HepG2 (cell line): ENCODE measurements around the gene CNTNAP1. TPM values are rescaled to one million over a fixed set of nuclear protein-coding genes. Genes with fewer than 3 reads are reported as not detected.

Experiments
- CBX1 ChIP-seq: IDR thresholded peaks from one replicate; pipeline ENCODE4 v1.6.1; 2016; ENCODE audit warnings: antibody characterized with exemption, low read depth
- FOXM1 ChIP-seq: sonication (generic); formaldehyde crosslinking; IDR thresholded peaks from 2 replicates; pipeline ENCODE4 v1.5.0; 2020; ENCODE audit warnings: missing genetic modification reagents
- KIAA2018 ChIP-seq: sonication (generic); formaldehyde crosslinking; IDR thresholded peaks from 2 replicates; pipeline ENCODE4 v1.5.0; 2020; ENCODE audit warnings: mild to moderate bottlenecking, missing genetic modification reagents, borderline replicate concordance
- MTF2 ChIP-seq: sonication (generic); formaldehyde crosslinking; IDR thresholded peaks from 2 replicates; pipeline ENCODE4 v1.5.0; 2020; ENCODE audit warnings: missing genetic modification reagents, borderline replicate concordance
- NKX3-1 ChIP-seq: sonication (generic); formaldehyde crosslinking; IDR thresholded peaks from 2 replicates; pipeline ENCODE4 v1.5.0; 2020; ENCODE audit warnings: missing genetic modification reagents
- SPEN ChIP-seq: sonication (generic); formaldehyde crosslinking; IDR thresholded peaks from 2 replicates; pipeline ENCODE4 v1.5.1; 2020; ENCODE audit warnings: low read depth, mild to moderate bottlenecking, missing genetic modification reagents
- ZFAT ChIP-seq: sonication (generic); formaldehyde crosslinking; conservative IDR thresholded peaks from 2 replicates; pipeline ENCODE4 v1.8.1; 2023; ENCODE audit warnings: missing genetic modification reagents, inconsistent platforms
- ZNF446 ChIP-seq: sonication (generic); formaldehyde crosslinking; IDR thresholded peaks from 2 replicates; pipeline ENCODE4 v1.5.0; 2020; ENCODE audit warnings: mild to moderate bottlenecking, missing genetic modification reagents
- ZNF563 ChIP-seq: sonication (generic); formaldehyde crosslinking; IDR thresholded peaks from 2 replicates; pipeline ENCODE4 v1.8.0; 2022; ENCODE audit warnings: mild to moderate bottlenecking, moderate library complexity, missing genetic modification reagents
- ZNF570 ChIP-seq: sonication (generic); formaldehyde crosslinking; IDR thresholded peaks from 2 replicates; pipeline ENCODE4 v1.4.0; 2020; ENCODE audit warnings: mild to moderate bottlenecking, missing genetic modification reagents, borderline replicate concordance
- ZNF660 ChIP-seq: sonication (generic); formaldehyde crosslinking; IDR thresholded peaks from 2 replicates; pipeline ENCODE4 v1.5.1; 2020; ENCODE audit warnings: mild to moderate bottlenecking, low read depth, missing genetic modification reagents, borderline replicate concordance
- polyA plus RNA-seq, 8 experiments: library from polyadenylated mRNA; depleted of rRNA in 3 of 8; stranded (reverse) in 7 of 8; unstranded in 1 of 8; fragments of >200 nt; fragmentation: Illumina TruSeq in 4 of 8; extraction: Trizol in 4 of 8; gene quantifications; 2 replicates each; pipeline versions ENCODE4 v1.2.1 to v1.2.3, GENCODE V29; 2011 to 2016; ENCODE audit warnings: low read depth in 4 of 8, missing spikeins in 1 of 8, mixed read lengths in 1 of 8; ENCODE audit not compliant: insufficient read depth in 1 of 8
- total RNA-seq, 5 experiments: library from RNA; depleted of rRNA; stranded (reverse); fragments of >200 nt; fragmentation: Illumina TruSeq; extraction: Trizol; gene quantifications; 2 replicates each; pipeline ENCODE4 v1.2.3, GENCODE V29; 2016; ENCODE audit warnings: low read depth in 1 of 5
- TF ChIP-seq, protein P1 (sequence below): sonication (generic); formaldehyde crosslinking; IDR thresholded peaks from 2 replicates; pipeline ENCODE4 v1.9.0; 2022; ENCODE audit warnings: low read depth, missing genetic modification reagents
- TF ChIP-seq, protein P2 (sequence below): sonication (generic); formaldehyde crosslinking; IDR thresholded peaks from 2 replicates; pipeline ENCODE4 v1.8.0; 2022; ENCODE audit warnings: mild to moderate bottlenecking, missing genetic modification reagents
- TF ChIP-seq, protein P3 (sequence below): sonication (generic); formaldehyde crosslinking; IDR thresholded peaks from 2 replicates; pipeline ENCODE4 v1.4.0; 2020; ENCODE audit warnings: missing genetic modification reagents

Gene CNTNAP1
- total and polyA plus RNA-seq, 2 of the 13 experiments (the other 11 are each of a cell fraction or from before 2014, with no cell fraction given) = 4.5 to 7.7 TPM

GRCh38 chr17:42677921-42678781 lies 4.2 kb upstream of the CNTNAP1 start (continued):
- TF ChIP-seq, protein P1, sequence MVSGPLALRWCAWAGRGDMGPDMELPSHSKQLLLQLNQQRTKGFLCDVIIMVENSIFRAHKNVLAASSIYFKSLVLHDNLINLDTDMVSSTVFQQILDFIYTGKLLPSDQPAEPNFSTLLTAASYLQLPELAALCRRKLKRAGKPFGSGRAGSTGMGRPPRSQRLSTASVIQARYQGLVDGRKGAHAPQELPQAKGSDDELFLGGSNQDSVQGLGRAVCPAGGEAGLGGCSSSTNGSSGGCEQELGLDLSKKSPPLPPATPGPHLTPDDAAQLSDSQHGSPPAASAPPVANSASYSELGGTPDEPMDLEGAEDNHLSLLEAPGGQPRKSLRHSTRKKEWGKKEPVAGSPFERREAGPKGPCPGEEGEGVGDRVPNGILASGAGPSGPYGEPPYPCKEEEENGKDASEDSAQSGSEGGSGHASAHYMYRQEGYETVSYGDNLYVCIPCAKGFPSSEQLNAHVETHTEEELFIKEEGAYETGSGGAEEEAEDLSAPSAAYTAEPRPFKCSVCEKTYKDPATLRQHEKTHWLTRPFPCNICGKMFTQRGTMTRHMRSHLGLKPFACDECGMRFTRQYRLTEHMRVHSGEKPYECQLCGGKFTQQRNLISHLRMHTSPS = no peak
- TF ChIP-seq FOXM1 (CRISPR knock-in tag) (no peak), CBX1 (no peak), SPEN (CRISPR knock-in tag) (peak; percentile 43; the same call in 1 of the 2 replicates), ZNF660 (CRISPR knock-in tag) (no peak), MTF2 (CRISPR knock-in tag) (no peak), ZNF570 (CRISPR knock-in tag) (no peak), ZNF563 (CRISPR knock-in tag) (peak; percentile 25; the same call in 1 of the 2 replicates), KIAA2018 (CRISPR knock-in tag) (no peak), NKX3-1 (CRISPR knock-in tag) (peak; percentile 37; the same call in 1 of the 2 replicates), ZNF446 (CRISPR knock-in tag) (no peak; the same call in 1 of the 2 replicates), ZFAT (CRISPR knock-in tag) (no peak)
- TF ChIP-seq, protein P2, sequence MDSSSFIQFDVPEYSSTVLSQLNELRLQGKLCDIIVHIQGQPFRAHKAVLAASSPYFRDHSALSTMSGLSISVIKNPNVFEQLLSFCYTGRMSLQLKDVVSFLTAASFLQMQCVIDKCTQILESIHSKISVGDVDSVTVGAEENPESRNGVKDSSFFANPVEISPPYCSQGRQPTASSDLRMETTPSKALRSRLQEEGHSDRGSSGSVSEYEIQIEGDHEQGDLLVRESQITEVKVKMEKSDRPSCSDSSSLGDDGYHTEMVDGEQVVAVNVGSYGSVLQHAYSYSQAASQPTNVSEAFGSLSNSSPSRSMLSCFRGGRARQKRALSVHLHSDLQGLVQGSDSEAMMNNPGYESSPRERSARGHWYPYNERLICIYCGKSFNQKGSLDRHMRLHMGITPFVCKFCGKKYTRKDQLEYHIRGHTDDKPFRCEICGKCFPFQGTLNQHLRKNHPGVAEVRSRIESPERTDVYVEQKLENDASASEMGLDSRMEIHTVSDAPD (CRISPR knock-in tag) = no peak
- TF ChIP-seq, protein P3, sequence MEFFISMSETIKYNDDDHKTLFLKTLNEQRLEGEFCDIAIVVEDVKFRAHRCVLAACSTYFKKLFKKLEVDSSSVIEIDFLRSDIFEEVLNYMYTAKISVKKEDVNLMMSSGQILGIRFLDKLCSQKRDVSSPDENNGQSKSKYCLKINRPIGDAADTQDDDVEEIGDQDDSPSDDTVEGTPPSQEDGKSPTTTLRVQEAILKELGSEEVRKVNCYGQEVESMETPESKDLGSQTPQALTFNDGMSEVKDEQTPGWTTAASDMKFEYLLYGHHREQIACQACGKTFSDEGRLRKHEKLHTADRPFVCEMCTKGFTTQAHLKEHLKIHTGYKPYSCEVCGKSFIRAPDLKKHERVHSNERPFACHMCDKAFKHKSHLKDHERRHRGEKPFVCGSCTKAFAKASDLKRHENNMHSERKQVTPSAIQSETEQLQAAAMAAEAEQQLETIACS (CRISPR knock-in tag) = peak; percentile 97
